Left cardiac atrium (tissue), 4 donors: ENCODE measurements around the gene ADCY3. TPM values are rescaled to one million over a fixed set of nuclear protein-coding genes. Genes with fewer than 3 reads are reported as not detected.
"Not testable (repeated sequence)": the region's sequence is repeated elsewhere in the genome, so short reads cannot be mapped to it uniquely, and the experiment has no call there.

Experiments used
- ATAC-seq, 2 donors: fragments of 200-7000 bp; cut with Tn5 transposase; one replicate each; pipeline ENCODE4 v1.9.1; 2020; ENCODE audit warnings: mild to moderate bottlenecking in 2 of 2, moderate library complexity in 2 of 2
- DNase-seq: peaks from one replicate; pipeline ENCODE4 v3.0.0-alpha.2; 2020
- intact Hi-C, 2 donors: fragments of 100-400 bp; cut with DNase I; formaldehyde crosslinking; loops; one replicate each; pipeline versions ENCODE4 v1.14.1 to v1.15.1; 2022 to 2023
- total RNA-seq, 2 donors: library from RNA; stranded (reverse); fragmentation: NEBNext Ultra II Directional; extraction: Animal tissue kit (Norgen Biotek cat#: 25700); gene quantifications; one replicate each; pipeline ENCODE4 v1.2.1, GENCODE V29; 2021
- donor health status: DM: no; HTN: yes; CAD: no.
- donor health status: DM: no; HTN: yes; CAD: no; lungs with severe emphysema.
- donor health status: DM: yes; HTN: yes; CAD: no.
- donor health status: Dilated cardiomyopathy.

ADCY3 gene
- total RNA-seq, 2 donors from 2014 or later, result 42.7 to 44.0 TPM

DNA sequence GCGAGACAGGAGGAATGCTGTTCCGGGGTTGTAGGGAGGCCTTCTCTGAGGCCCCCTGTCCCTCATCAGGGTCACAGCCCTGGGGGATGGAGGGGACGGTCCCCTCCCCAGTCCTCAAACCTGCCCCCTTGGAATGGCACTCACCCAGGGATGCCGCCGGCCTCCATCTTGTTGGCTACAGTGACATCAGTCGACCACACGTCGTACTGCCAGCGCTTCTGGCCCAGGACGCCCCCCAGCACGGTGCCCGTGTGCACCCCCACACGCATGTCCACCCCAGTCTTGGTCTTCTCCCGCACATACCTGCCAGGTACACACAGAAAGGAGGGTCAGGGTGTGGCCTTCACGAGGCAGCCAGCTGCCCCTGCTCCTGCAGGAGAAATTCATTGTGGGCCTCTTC lies 80.3 kb downstream of the ADCY3 start:
- intact Hi-C loops, result loop anchor here in 1 of 2 donors (10.0 kb wide), 1 partner anchor 355 kb away; no protein-coding TSS in a partner anchor
- ATAC-seq, result no peak
- DNase-seq, result no peak

DNA sequence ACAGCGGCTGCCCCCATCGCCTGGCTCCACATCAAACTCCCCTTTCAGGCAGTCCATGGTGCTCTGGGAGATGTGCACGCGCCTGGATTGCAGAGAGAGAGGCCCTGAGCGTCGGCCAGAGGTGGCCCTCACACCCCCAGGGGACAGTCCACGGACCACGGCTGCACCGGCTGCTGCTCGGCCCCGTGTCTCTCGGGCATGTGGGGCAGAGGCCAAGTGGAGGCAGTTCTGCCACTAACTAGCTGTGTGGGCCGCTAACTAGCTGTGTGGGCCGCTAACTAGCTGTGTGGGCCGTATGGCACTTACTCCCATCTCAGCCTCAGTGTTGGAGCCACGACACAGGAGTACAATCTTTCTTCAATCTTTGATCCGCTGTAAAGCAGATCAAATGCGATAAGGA lies 81.5 kb downstream of the ADCY3 start:
- intact Hi-C loops, result loop anchor here in 1 of 2 donors (10.0 kb wide), 1 partner anchor 356 kb away; no protein-coding TSS in a partner anchor
- ATAC-seq (no peak), DNase-seq (no peak)

DNA sequence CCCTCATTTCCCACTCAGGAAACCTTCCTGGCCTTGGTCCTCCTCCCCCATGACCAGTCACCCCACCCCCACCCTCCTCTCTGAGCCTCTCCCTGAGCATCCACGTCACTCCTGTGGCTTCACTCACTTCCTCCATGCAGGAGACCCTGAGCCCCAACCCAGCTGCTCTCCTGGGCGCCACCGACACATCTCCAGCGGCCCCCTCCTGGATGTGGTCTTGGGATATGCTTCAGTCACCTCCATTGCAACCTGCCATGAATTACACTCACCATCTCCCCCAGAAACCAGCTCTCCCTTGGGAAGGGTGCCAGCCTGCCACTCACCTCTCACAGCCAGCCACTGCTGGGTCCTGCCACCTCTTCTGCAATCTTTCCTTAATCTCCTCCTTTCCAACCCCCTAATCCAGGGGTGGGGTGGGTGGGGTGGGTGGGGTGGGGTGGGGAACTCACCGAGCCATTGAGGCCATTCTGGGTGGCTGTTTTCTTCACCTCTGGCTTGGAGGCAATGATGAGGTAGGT lies 82.0 kb downstream of the ADCY3 start:
- DNase-seq (no peak), ATAC-seq (no peak)
- intact Hi-C loops, result loop anchor here in 1 of 2 donors (10.0 kb wide), 1 partner anchor 357 kb away; no protein-coding TSS in a partner anchor

DNA sequence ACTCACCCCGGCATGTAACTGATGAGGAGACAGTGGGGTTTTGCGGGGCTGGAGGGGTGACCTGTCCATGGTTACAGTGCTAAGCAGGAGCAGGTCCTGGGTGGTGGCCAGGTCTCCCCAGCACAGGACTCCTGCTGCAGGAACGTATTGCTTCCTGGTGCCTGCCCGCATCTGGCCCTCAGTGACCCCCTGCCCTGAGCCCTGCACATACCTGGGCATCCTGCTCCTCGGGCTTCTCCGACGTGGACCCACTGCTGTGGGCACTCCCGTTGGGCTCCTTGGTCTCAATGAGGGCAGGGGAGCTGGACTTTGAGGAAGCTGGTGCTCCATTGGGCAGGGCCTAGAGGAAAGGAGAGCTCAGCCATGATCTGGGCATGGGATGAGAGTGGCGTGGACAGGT lies 83.3 kb downstream of the ADCY3 start:
- ATAC-seq, result no peak
- intact Hi-C loops, result loop anchor here in 1 of 2 donors (10.0 kb wide), 1 partner anchor 358 kb away; no protein-coding TSS in a partner anchor
- no peak for DNase-seq

DNA sequence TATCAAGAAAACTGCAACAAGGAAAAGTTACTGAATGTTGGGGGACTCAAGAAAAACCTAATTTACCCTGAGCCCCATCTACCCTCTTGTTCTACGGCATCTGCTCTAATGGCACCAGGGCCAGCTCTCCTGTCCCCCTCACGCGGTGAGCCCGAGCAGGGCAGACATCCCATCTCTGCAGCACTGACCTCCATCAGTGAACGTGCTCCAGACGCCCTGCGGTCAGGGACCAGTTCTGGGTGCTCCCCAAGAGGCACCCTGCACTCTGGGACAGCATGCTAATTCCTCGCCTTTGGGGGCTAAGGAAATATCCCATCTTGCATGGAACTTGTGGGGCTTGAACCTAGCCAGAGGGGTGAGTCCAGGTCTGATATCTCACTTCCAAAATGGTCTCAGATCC lies 83.8 kb downstream of the ADCY3 start:
- ATAC-seq, result no peak
- intact Hi-C loops, result loop anchor here in 1 of 2 donors (10.0 kb wide), 1 partner anchor 359 kb away; no protein-coding TSS in a partner anchor
- no peak for DNase-seq

DNA sequence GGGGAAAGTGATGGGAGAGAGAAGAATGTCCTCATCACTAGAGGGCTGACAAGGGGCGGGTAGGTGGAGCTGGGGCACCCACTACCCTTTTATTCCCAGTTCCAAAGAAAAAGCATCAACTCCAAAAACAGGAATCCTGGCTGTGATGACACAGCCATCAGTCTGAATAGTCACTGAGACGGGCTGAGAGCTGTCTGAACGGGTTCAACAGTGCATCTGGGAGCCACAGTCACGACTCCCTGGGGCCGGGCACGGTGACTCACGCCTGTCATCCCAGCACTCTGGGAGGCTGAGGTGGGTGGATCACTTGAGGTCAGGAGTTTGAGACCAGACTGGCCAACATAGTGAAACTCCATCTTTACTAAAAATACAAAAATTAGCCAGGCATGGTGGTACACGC lies 84.6 kb downstream of the ADCY3 start:
- intact Hi-C loops, result loop anchor here in 1 of 2 donors (10.0 kb wide), 1 partner anchor 359 kb away; no protein-coding TSS in a partner anchor
- not testable (repeated sequence) for DNase-seq, ATAC-seq

DNA sequence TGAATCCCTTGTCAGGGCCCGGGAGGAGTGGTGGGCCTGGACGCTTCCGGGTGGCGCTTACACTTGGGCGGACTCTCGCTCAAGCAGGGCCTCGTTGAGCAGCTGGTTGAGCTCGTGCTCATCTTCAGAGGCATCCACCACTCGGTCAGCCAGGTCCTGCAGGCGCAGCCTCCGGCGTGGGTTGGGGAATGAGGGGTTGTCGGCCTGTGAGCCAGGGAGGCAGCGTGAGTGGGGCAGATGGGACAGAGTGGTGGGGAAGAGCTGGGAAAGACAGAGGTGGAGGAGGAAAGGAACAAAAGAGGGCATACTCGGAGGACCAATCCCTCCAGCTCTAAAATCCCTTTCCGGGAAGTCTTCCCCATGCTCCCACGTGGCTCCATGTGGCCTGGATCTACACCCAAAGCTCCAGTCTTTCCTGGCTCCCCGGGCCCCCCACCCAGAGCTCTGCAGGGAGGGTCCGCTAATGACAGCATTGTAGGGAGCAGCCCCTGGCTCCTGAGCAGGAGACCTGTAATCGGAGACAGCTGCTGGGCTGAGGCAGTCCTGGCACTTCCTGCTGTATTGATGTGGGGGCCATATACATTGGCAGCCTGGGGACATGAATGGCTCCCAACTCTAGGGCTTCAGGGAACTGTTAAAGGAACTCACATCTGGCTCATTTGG lies 85.2 kb downstream of the ADCY3 start:
- ATAC-seq, result no peak
- no peak for DNase-seq
- intact Hi-C loops, result loop anchor here in 1 of 2 donors (10.0 kb wide), 1 partner anchor 360 kb away; no protein-coding TSS in a partner anchor

DNA sequence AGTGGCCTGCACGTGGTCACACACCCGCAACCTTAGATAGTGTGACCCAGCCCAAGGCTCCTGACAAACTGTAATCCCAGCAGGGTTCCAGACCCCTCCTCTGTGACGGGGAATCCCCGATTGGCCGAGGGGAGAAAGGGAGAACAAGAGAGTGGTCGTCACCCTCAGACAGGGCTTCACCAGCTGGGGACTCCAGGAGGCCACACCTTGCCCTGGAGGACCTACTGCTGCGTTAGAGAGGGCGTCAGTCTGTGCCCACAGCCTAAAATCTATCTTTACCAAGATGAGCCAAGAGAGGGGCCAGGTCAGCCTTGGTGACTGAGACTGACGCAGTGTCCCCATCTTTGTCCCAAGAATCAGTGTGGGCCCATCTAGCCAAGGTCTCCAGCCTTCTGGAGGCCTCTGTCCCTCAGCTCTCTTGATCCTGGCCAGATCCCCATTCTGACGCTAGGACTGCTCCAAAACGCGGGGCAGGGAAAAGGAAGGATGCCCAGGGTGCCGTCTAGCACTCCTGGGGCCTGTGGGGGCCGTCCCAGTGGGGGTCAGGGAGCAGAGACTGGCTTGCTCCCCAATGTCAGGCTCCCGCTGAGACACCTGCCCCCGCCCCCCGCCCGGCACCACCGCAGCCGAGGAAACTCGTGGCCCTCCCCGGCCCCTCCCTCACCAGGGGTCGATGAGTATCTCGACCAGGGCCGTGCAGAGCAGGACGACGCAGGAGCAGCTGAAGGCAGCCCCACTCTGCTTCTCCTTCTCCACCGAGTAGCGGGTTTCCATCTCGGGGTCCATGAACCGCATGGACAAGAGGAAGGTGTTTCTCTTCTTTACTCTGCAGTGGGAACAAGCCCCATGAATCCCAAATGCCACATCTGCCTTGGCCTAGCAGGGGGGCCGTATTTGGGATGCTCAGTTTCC lies 86.0 kb downstream of the ADCY3 start:
- no peak for DNase-seq
- intact Hi-C loops, result loop anchor here in 1 of 2 donors (10.0 kb wide), 1 partner anchor 361 kb away; no protein-coding TSS in a partner anchor
- ATAC-seq, result no peak

DNA sequence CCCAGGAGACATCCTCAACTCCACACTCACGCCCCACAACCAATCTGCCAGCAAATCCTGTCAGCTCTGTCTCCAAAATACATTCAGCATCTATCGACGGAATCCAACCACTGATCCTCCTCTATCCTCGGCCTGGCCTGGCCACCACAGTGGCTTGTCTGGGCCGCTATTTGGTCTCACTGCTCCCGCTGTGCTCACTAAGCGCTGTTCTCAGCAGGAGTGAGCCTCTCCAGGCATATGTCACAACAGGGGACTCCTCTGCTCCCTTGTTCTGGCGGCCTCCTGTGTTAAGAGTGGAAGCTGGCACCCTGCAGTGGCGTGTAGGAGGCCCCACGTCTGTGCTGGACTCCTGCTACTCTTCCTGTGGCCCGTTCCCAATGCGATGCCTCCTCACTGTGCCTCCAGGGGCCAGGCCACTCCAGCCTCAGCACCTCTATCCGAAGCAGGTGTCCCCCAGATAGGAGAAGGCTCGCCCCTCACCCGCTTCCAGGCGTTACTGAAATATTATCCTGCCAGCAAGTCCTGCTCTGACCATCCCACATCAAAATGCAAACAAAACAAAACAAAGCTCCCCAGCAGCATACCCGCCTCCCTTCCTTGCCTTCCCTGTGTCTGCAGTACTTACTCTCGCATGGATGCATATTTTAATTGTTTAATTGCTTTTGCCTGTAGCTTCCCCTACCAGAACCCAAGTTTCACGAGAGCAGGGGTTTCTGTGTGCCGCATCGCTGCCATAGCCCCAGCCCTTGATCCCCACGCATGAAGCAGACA lies 86.9 kb downstream of the ADCY3 start:
- DNase-seq, result no peak
- no peak for ATAC-seq
- intact Hi-C loops, result loop anchor here in 1 of 2 donors (10.0 kb wide), 1 partner anchor 362 kb away; no protein-coding TSS in a partner anchor

DNA sequence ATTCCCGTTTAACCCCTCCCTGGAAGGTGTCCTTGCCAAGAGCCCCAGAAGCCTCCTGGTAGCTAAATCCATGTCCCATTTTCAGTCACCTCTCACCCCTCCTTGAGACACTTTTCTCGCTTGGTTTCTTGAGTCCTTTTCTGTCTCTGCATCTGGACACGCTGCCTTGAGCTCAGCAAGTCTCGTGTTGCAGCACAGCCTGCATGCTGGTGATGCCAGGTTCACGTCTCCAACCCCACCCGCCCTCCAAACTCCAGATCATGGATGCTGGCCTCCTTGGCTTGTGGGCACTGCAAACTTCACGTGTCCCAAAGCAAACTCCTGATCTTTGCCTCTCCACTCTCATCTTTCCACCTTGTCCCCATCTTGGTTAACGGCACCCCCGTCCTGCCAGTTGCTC lies 87.5 kb downstream of the ADCY3 start:
- ATAC-seq, result no peak
- DNase-seq, result no peak
- intact Hi-C loops, result loop anchor here in 1 of 2 donors (10.0 kb wide), 1 partner anchor 362 kb away; no protein-coding TSS in a partner anchor

DNA sequence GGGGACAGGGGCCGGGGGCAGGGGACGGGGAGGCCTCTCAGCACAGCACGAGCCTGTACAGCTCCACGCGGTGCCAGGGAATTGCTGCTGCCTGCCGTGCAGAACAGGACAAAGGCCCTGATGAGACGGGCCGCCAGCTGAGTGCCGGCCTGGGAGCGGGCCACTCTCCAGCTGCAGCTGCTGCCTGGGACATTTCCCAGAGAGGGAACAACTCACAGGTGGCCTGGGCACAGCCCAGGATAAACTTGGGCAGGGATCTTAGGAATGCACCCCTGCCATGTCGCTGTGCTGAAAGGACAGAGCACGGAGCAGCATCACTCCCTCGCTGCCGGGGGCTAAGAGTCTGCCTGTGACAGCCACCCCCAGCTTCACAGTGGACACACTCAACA lies 88.0 kb downstream of the ADCY3 start:
- intact Hi-C loops, result loop anchor here in 1 of 2 donors (10.0 kb wide), 1 partner anchor 363 kb away; no protein-coding TSS in a partner anchor
- no peak for DNase-seq

DNA sequence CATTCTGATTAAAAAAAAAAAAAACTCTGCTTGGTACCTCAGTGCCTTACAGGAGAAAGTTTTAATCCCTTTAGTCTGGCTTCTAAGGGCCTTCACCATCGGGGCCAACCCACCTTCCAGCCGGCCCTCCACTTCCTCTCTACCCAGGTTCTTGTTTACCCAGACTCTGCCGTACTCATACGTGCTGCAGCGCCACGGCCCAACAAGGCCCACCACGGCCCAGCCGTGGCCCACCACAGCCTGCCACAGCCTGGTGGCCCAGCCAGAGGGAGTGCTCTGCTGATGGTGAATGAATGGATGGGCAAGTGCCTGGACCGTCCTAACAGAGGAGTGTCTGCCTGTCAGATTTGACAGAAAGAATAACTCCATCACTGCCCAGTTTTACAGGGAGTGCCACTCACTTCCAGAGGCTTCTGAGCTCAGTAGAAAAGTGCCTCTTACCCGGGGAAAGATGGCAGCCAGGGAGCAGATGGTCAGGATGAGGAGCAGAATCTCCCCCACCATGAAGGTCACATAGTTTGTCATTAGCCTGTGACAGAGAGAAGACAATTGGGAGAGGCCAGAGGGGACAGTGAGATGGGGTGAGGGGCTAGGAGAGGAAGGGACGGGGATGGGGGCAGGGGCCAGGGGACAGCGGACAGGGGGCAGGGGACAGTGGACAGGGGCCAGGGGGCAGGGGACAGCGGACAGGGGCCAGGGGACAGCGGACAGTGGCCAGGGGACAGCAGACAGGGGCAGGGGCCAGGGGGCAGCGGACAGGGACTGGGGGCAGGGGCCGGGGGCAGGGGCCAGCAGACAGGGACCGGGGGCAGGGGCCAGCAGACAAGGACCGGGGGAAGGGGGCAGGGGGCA lies 88.6 kb downstream of the ADCY3 start:
- intact Hi-C loops, result loop anchor here in 1 of 2 donors (10.0 kb wide), 1 partner anchor 363 kb away; no protein-coding TSS in a partner anchor
- ATAC-seq (no peak), DNase-seq (no peak)

More for the DNA sequence above, 88.0 kb downstream of the ADCY3 start:
- peak in 1 of 2 donors; percentile 11 for ATAC-seq

DNA sequence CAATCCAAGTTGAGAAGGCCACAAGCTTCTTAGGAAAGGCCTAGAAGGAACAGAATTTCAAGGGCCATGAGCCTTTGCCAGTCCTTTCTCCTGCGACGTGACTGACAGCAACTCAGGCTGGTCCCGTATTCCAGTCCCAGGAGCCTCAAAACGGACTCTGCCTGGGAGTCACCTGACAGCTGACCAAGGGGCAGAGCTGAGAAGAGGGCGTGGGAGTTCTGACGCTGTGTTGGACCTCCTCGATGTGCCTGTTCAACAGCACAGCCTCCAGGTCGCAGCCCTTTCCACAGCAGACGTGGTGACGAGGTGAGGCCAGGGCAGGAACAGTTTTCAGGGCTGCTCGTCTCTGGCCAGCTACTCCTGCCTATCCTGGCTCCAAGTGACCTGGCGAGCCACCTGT lies 89.3 kb downstream of the ADCY3 start:
- DNase-seq (no peak), ATAC-seq (no peak)
- intact Hi-C loops, result loop anchor here in 1 of 2 donors (10.0 kb wide), 1 partner anchor 364 kb away; no protein-coding TSS in a partner anchor

DNA sequence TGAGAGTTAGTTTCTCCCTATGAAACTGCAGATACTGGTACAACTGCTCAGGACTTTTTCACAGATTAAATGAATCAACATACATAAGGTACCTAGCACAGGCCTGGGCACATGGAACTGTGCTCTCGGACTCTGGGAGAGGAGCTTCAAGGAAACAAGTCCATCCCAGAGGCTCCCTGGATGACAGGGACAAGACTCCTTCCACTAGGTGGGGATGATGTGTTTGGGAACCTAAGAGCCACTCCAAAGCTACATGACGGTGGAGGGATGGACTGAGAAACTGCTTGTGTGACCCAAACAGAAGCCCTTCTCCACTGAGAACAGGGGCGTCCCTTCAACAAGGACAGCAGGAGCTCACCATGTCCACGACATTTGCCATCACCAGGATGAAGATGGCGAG lies 89.7 kb downstream of the ADCY3 start:
- no peak for ATAC-seq
- intact Hi-C loops, result loop anchor here in 1 of 2 donors (10.0 kb wide), 1 partner anchor 364 kb away; no protein-coding TSS in a partner anchor
- no peak for DNase-seq

DNA sequence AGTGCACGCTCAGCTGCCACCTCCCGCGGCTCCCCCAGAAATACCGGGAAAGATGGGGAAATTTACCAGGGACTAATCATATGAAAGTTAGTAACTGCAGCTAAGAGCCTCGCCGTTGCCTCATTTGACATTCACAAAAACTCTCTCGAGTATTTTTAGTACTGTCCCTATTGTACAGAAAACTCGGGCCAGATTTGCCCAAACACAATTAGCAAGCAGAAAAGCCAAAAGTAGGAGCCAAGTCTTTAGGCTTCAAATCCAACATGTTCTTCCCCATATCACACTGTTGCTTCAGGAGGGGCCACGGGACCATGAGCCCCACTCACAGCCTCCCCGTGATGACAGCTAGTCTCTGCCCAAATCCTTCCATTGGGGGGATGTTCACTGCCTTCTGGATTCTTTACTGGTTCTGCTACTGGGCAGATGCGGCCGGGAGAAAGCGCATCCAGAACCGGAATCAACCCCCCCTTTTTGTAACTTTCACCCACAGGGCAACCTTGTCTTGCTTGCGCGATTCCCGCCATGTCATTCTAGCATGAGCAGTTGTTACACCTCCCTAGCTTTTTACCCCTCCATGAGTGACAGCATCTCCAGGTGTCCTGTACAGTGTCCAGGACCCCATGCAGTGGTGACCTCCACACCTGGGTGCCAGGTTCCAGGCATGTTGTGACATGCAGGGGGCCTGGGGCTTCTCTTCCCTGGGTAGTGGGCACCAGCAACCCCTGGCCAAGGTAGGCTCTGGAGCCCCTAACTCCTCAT lies 91.6 kb downstream of the ADCY3 start:
- DNase-seq (no peak), ATAC-seq (no peak)
- intact Hi-C loops, result loop anchor here in 1 of 2 donors (5.0 kb wide), 2 partner anchors 406 to 421 kb away; no protein-coding TSS in a partner anchor
